EH (cell line): ENCODE data around the gene ARHGAP11B.
"Not testable (repeated sequence)": the region's sequence is repeated elsewhere in the genome, so short reads cannot be mapped to it uniquely, and the experiment has no call there.

Source experiments
- DNase-seq: peaks from one replicate; pipeline ENCODE4 v3.0.0-alpha.2; 2015; ENCODE audit warnings: low read depth

The ARHGAP11B gene

DNA sequence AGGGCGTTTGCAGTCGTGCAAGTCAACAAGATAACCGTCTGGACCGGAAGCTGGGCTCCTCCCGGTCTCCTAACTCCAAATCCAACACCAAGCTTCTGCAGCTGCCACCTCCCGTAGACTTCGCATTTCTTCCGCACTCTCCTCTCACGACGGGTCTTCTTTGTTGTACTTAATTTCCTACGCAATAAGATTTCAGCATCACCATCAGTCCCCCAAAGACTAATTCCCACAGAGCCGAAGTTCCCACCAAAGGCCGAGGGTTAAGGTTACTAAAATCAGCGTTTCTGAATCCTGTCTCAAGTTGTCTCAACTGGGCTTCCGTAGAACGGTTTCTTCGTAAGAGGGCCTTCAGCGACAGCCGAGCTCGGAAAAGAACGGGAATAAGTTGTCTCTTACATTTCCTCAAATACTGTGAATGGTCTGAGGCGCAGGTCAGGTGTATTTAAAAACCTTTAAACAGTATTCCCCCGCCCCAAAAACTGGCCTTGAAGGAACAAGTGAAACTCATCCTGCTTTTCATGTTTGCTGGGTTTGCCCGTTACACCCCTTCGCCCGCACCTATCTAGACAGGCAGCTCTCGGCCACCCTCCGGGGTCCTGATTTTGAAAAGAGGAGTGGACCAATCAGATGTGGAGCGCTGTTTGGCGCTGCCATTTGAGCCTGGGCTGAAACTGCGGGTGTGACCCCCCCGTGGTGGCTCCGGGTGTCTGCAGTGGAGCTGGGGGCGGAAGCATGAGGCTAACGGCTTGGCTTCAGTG is at the start of gene ARHGAP11B:
Gene ARHGAP11B, plus strand, starts transcription at position 693 of the 758 bp plus-strand sequence.
- DNase-seq = peak; percentile 97

DNA sequence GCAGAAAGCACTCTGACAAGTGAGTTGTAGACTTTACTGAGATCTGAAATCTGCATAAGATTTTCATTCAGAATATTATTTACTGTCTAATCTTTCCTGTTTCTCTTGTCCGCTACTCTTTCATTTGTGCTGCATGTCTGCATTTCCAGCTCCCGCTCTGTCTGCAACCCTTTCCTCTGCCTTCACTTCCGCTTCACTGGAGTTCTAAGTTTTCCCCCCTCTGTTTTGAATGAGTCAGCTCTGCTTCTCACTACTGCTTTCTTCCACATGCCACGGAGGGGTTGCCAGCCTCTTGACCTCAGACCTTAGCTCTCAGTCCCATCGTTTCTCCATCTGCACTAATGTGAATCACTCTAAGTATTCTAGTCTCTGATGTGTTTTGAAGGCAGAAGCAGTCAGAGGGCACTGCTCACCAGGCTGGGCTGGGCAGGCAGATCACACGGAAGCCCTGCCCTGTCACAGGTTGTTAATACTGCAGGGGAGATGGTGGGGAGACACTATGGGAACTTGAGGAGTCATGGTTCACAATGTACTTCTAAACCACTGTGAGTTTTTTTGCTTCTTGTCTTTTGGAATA is 46.4 kb upstream of the ARHGAP11B start:
- DNase-seq = not testable (repeated sequence)

DNA sequence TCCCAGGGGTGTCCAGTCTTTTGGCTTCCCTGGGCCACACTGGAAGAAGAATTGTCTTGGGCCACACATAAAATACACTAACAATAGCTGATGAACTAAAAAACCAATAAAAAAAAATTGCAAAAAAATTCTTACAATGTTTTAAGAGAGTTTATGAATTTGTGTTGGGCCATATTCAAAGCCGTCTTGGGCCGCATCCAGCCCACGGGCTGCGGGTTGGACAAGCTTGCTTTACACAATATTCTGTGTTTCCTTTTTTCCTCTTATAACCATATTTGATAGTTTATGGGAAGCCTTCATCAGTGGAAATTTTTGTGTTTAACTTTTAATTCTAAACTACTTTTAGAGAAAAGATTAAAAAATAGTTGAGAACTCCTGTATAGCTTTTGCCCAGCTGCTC is 45.2 kb upstream of the ARHGAP11B start:
- DNase-seq = not testable (repeated sequence)

DNA sequence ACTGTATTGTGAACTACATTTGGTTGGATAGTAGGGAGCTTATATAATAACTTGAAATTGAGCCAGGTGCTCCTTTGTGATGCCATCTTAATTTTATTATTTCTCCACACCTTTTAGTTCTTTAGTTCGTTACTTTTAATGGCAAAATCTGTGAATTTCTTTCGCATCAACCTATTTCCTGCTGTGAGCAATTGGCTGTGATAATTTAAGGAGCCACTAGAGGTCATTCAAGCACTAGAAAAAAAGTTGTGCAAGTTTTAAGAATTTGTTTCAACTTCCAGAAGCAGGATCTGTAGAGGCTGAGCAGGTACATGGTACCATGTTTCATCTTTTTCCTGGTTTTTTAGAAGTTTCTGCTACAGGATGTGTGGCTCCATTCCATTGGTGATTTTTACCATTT is 27.0 kb upstream of the ARHGAP11B start:
- DNase-seq = not testable (repeated sequence)

DNA sequence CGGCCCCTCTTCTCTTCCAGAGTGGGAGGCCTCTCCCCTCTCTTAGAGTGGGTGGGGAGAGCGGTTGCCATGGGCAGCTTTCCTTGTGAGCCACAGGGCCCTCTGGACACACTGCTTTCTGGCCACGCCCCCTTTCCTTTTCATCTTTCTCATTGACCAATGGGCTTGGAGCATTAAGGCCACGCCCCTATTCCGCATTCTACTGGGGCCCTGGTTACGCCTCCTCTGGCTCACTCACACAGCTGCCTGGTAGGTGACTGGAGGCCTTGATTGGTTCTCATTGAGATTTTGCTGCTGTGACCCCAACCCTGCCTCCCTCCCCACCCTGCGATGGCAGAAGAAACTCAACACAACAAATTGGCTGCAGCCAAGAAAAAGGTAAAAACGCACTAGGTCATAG is 22.1 kb upstream of the ARHGAP11B start, which contains the start of gene GOLGA8H:
Gene GOLGA8H, plus strand, starts transcription at position 233 of the 400 bp plus-strand sequence. Its CDS starts 98 bp downstream, at position 331.
- DNase-seq = not testable (repeated sequence)

DNA sequence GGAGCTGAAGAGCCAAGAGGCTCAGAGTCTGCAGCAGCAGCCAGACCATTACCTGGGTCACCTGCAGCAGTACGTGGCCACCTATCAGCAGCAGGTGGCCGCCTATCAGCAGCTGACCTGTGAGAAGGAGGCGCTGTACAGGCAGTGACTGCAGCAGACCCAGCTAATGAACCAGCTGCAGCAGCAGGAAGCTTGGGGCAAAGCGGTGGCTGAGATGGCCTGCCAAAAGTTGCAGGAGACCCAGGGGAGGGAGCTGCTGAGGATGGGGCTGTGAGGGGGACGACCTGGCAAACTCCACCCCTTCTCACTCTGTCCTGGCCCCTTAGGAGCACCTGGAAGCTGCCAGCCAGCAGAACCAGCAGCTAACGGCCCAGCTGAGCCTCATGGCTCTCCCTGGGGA is 13.7 kb upstream of the ARHGAP11B start:
- DNase-seq = not testable (repeated sequence)

DNA sequence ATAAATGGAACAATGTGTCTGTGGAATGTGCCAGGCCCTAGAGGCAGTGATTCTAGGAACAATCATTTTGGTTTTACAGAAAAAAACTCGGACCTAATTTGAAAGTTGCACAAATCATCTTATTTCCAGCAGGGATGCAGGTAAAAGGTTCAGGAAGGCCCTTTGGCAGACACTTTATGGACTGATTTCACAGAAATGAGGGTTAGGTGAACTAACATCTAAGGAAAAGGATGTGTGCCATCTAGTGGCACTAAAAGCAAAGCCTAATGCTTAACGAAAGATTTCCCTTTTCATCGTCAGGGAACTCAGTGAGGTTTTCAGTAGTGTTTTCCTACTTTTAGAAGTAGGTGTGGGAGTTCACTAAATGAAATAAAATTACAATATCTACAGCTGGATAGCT is 4.6 kb upstream of the ARHGAP11B start:
- DNase-seq = peak; percentile 28

DNA sequence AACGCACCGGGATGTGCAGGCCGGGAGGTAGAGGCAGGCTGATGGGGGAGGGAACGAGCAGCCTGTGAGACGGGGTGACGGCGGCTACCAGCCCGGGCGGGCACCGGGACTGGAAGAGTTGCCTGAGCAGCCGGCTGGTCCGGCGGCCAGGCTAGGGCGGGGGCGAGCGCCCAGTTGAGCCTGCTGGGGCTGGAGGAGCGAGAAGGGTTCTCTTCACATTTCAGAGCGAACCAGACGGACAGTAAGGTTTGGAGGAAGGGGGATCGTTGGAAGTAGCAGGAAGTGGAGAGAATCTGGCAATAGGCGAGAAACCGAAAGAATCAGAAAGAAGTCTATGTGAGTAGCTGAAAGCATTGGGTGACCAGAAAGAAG is 252 bp downstream of the ARHGAP11B start:
- peak; percentile 48 for DNase-seq

DNA sequence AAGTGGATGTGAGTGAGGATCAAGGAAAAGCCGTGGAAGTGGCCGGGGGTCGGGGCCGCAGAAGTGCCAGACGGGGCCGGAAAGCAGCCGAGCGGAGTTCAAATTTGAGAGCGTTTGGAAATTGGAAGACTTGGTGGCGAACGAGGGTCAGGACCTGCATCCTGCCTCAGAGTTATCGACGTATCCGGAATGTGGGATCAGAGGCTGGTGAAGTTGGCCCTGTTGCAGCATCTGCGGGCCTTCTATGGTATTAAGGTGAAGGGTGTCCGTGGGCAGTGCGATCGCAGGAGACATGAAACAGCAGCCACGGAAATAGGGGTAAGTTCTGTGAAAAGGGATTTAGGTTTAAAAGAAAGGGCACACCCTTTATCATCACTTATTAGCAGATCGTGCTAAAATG is 704 bp downstream of the ARHGAP11B start:
- DNase-seq = not testable (repeated sequence)

DNA sequence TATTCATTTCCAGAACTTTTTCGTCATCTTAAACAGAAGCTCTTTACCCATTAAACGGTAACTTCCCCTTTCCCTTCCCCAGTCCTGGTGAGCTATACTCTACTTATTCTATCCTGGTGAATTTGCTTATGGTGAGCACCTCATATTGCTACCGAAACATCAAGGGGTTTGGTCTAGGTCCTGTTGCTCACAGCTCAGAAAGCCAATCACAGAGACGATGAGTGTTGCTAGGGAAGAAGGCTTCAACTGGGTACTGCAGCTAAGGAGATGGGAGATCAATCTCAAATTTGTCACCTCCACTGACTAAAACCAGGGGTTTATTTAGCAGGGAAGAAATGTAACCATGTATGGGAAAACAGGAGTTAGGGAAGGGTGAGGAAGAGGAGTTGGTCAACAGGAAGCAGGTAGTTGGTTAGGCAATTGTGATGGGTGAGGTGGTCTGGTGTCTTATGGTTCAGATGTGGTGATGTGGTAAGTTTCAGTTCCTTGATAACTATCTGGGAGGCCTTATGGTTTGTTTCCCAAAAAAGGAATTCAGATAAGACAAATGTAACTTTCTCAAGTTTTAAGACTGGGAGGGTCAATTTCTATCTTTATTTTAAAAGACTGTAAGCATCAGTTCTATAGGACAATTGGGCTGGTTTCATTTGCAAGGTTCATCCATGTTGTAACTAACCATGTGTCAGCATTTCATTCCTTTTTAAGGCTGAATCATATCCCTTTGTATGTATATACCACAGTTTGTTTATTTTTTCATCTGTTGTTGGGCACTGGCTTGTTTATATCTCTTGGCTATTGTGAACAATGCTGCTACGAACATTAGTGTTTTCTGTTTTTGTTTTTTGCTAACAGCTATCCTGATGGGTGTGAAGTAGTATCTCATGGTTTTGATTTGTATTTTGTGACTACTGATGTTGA is 24.3 kb downstream of the ARHGAP11B start:
- DNase-seq = peak; percentile 41

DNA sequence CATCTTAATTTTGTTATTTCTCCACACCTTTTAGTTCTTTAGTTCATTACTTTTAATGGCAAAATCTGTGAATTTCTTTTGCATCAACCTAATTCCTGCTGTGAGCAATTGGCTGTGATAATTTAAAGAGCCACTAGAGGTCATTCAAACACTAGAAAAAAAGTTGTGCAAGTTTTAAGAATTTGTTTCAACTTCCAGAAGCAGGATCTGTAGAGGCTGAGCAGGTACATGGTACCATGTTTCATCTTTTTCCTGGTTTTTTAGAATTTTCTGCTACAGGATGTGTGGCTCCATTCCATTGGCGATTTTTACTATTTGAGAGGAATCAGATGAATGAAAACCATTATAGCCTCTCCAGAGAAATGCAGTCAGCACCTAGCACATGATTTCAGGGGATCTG is 35.2 kb downstream of the ARHGAP11B start:
- DNase-seq = peak; percentile 35

DNA sequence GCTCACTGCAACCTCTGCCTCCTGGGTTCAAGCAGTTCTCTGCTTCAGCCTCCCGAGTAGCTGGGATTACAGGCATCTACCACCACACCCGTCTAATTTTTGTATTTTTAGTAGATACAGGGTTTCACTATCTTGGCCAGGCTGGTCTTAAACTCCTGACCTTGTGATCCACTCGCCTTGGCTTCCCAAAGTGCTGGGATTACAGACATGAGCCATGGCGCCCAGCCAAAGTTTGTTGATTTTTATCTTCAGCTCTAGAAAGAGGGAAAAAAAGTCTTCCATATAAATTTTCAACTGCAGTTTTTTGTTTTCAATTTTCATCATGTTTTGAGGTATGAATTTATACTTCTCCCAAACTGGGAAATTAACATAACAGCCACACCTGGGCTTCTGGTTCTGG is 43.7 kb downstream of the ARHGAP11B start:
- peak; percentile 38 for DNase-seq

DNA sequence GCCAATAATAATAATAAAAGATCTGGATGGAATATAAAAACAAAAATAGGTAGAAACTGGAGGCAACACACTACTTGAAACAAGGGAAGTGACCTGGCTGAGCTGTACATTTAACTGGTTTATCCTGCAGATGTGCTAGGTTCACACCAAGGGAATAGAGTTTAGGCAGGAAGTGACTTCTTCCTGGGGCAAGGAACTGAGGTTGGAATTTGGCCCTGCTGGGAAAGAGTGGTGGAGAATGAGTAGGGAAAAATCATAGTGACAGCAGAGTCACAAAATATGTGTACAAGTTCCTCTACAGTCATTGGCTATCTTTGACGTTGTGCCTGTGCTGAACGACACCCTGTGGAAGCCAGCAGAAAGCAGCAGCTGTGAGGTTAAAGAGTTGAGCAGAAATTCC is 44.1 kb downstream of the ARHGAP11B start:
- peak; percentile 63 for DNase-seq

DNA sequence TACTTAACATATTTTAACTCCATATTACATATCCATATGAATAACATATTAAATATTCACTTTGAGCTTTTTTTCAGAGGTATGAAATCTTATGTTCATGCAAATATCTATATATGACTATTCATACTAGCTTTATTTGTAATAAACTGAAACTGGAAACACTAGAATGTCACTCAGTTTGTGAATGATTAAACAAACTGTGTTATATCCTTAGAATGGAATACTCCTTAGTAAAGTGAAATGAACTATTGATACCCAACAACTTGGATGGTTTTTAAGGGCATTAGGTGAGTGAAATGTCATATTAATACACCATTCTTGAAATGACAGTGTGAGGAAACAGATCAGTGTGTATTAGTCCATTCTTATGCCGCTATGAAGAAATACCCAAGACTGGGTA is 45.4 kb downstream of the ARHGAP11B start:
- DNase-seq = no peak

DNA sequence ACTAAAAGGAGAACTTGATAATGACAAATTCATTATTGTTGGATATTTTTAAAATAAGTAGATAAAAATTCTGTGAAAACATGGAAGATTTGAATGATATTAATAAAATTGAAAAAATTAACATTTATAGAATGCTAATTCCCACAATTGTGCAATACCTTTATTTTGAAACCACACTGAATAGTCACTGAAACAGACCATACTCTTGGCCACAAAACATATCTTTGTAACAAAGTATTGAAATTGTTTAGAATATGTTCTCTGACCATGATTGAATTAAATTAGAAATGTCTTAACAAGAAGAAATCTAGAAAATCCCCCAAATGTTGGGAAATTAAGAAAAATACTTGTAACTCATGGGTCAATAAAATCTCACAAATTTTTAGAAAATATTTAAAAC is 49.2 kb downstream of the ARHGAP11B start:
- no peak for DNase-seq

DNA sequence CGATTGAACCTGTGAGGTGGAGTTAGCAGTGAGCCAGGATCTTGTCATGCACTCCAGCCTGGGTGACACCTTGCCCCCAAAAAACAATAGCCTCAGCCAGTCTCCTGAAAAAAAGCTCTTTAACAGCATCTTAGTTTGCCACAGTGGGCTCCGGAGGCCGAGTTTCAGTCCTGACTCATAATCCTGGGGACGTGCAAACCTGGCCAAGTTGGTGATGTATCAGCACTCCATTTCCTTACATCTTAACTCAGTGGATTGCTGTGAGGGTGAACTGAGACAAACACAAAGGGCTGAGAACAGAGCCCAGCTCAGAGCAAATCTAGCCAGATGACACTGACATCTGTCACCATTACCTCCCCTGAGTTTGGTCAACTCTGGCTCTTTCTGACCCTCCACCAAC is 50.0 kb downstream of the ARHGAP11B start:
- not testable (repeated sequence) for DNase-seq

DNA sequence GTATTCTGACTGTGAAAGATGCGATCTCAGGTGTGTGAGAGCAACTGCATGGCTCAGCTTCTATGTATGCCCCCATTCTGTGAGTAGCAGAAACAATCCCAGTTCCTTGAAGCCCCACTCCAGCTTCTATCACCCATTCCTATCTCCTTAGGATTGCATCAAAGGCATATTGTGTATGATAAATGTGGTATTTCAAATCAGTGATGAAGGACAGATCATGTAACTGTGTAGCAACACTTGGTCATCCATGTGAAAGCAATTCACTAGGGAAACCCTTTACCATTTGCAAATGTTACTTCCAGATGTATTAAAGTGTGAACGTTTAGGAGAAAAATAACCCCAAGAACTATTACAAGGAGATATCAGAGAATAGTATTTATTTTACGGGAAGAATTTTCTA is 55.1 kb downstream of the ARHGAP11B start:
- not testable (repeated sequence) for DNase-seq

DNA sequence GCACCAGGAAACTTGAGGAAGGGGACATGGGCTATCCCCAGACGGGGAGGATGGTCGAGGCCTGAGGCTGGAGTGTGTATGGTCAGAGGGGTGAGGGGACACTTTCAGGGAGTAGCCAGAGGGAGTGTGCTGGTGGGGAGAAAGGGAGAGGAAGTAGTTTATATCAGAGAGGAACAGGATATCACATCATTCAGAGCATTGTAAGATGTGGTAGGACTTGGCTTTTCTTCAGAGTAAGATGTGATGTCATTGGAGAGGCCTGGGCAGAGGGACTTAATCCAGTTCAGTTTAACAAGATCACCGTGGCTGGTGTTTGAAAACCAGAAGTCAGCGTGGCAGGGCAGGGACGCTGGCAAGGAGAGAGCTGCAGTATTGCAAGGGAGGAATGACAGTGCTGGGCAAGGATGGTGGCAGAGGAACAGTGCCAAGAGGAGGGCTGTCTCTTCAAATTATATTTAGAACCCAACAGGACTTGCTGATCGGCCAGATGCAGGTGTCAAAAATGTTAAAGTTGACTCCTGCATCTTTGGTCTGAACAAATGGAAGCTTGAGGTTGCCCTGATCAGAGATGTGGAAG is 59.9 kb downstream of the ARHGAP11B start:
- DNase-seq = not testable (repeated sequence)

DNA sequence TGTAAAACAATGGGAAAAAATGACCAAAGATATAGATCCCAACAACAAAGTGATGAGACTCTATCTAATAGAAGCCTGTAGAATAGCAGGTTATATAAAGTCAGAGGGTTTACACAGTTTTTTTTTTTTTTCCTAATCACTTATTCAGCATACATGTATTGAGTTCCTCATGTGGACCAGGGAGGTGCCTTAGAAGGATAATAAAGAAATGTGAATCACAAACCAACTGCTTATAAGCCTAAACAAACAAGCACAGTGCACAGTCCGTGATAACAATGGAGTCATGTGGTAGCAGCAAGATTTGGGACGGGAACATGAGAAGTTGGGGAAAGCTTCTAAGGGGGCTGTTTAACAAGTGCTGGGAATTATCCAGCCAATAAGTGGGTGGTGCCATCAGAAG is 60.7 kb downstream of the ARHGAP11B start:
- DNase-seq = not testable (repeated sequence)
